ENCODE data around the gene TCF12.

The TCF12 gene

GRCh38 chr15:57195326-57195725 is 276.9 kb downstream of the TCF12 start:
- no peak overlapping the region for H3K4me3 ChIP-seq (ENCODE audit: low read depth, low read length)
- in situ Hi-C loops (cut with HindIII; ENCODE audit: low sequenced_read_pairs): no loop called here
- TF ChIP-seq CTCF (IDR thresholded peaks at IDR 0.05; ENCODE audit: low read depth, low read length, missing control alignments): no peak
- no peak for DNase-seq (ENCODE audit: low read depth)

GRCh38 chr15:57196865-57197264 is 278.4 kb downstream of the TCF12 start:
- no peak for DNase-seq (ENCODE audit: low read depth)
- TF ChIP-seq CTCF (IDR thresholded peaks at IDR 0.05; ENCODE audit: low read depth, low read length, missing control alignments): no peak
- in situ Hi-C loops (cut with HindIII; ENCODE audit: low sequenced_read_pairs): no loop called here
- no peak overlapping the region for H3K4me3 ChIP-seq (ENCODE audit: low read depth, low read length)

GRCh38 chr15:57198131-57198530 is 279.7 kb downstream of the TCF12 start:
- TF ChIP-seq CTCF (IDR thresholded peaks at IDR 0.05; ENCODE audit: low read depth, low read length, missing control alignments): no peak
- in situ Hi-C loops (cut with HindIII; ENCODE audit: low sequenced_read_pairs): no loop called here
- no peak overlapping the region for H3K4me3 ChIP-seq (ENCODE audit: low read depth, low read length)
- DNase-seq (ENCODE audit: low read depth): no peak

GRCh38 chr15:57198654-57199291 is 280.3 kb downstream of the TCF12 start:
- TF ChIP-seq CTCF (IDR thresholded peaks at IDR 0.05; ENCODE audit: low read depth, low read length, missing control alignments): no peak
- DNase-seq (ENCODE audit: low read depth): no peak
- in situ Hi-C loops (cut with HindIII; ENCODE audit: low sequenced_read_pairs): no loop called here
- no peak overlapping the region for H3K4me3 ChIP-seq (ENCODE audit: low read depth, low read length)

GRCh38 chr15:57201578-57201977 is 283.1 kb downstream of the TCF12 start:
- in situ Hi-C loops (cut with HindIII; ENCODE audit: low sequenced_read_pairs): no loop called here
- no peak for DNase-seq (ENCODE audit: low read depth)
- no peak for TF ChIP-seq CTCF (IDR thresholded peaks at IDR 0.05; ENCODE audit: low read depth, low read length, missing control alignments)
- no peak overlapping the region for H3K4me3 ChIP-seq (ENCODE audit: low read depth, low read length)

GRCh38 chr15:57203906-57204305 is 285.5 kb downstream of the TCF12 start:
- TF ChIP-seq CTCF (IDR thresholded peaks at IDR 0.05; ENCODE audit: low read depth, low read length, missing control alignments): no peak
- no peak overlapping the region for H3K4me3 ChIP-seq (ENCODE audit: low read depth, low read length)
- no peak for DNase-seq (ENCODE audit: low read depth)
- in situ Hi-C loops (cut with HindIII; ENCODE audit: low sequenced_read_pairs): no loop called here

Data from astrocyte of the cerebellum (primary cell).